DMS 273 (cell line): Measurements from ENCODE around the gene IBA57.

Source experiments
- DNase-seq: peaks from one replicate; lab custom pipeline; 2025; ENCODE audit not compliant: unreplicated experiment; lab: John Stamatoyannopoulos, UW

Gene IBA57

DNA sequence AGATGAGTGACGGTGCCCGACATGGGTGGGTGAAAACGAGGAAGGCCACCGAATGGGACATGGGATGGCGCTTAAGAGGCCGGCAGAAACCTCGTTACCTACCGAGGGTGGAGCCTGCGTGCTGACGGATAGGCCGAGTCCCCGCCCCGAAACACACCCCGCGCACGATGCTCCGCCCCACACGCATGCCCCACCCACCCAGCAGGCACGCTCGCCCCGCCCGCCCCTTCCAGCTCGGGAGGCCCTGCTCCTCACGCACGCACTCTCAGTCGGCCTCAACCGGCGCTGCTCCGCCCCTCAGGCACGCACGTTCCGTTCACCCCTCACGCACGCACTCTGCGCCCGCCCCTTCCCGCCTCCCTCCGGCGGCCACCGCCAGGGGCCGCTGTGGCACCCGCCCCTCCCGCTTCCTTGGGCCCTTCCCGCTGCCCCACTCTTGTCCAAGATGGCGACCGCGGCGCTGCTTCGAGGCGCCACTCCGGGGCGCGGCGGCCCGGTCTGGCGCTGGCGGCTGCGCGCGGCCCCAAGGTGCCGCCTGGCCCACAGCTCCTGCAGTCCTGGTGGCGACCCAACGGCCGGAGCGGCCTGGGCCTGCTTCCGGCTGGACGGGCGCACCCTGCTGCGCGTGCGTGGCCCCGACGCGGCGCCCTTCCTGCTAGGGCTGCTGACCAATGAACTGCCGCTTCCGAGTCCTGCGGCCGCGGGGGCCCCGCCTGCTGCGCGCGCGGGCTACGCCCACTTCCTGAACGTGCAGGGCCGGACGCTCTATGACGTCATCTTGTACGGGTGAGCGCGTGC is at the start of gene IBA57:
IBA57 (plus strand) TSS at position 433 of the 798 bp plus-strand sequence; CDS start at position 446, 13 bp downstream.
- DNase-seq: peak; percentile 99

DNA sequence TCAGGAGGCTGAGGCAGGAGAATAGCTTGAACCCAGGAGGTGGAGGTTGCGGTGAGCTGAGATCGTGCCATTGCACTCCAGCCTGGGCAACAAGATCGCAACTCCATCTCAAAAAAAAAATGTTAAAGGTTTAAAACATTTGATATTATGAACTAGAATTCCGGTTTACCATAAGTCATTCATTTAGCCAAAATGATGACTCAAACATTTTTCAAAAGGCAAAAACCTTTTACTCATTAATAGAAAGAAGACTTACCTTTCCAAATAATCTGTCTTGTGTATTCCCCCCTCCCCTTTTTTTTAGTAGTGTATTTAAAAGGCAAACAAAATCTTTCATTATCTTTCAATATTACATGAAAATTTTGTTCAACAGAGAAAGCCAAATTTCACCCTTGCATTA is 48.3 kb upstream of the IBA57 start:
- DNase-seq: no peak

DNA sequence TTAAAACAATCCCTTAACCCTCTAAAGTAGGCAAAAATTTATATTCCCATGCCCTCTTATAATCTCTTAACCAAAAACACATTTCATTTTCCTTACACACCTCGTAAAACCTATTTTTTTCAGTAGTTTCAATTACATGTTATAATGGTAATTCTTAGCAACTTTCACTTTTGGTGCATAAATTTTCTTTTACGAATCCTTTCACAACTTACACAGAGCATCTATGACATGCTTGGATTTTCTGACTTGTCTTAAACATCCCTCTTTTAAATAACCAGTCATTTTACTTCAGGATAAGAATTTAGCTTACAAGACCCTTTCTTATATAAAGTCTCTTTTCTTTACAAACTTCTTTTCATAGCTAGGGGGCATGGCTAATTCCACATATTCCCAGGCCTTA is 47.6 kb upstream of the IBA57 start:
- DNase-seq: peak; percentile 50

DNA sequence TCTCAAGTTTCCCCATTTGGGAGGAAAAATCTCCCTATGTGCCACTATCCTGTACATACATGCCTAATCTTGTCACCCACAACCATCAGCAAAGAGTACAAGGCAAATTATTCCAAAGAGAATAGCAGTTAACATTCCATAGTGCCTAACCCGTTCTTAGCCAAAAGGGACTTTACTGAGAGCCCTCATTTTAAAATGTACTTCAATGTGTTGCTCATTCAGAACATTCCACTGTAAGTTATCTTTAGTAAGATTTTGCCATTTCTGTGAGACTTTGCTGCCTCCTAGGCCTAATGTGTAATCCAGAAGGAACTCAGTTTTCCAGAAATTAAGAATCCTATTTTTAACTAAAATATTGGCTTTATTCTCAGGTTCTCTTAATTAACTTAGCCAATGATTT is 45.3 kb upstream of the IBA57 start:
- DNase-seq: no peak

DNA sequence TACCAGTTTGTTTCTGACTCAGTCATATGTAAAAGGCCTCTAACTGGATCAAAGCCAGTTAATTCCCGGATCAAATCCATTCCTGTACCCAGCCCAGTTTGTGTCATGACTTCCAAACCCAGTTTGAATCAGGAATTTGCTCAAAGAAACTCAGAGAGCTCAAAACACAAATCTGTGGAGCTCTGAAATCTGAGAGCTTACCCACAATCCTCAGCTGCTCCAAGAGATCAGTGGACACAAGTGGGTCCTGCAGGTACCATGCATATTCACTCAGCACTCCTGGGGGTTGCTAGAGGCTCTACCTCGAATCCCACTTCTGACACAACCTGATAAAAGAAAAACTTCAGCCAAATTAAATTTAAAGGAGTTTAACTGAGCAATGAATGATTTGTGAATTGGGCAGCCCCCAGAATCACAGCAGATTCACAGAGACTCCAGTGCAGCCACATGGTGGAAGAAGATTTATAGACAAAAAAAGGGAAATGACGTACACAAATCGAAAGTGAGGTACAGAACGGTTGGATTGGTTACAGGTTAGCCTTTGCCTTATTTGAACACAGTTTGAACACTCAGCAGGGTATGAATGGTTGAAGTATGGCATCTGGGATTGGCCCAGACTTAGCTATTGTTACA is 44.6 kb upstream of the IBA57 start:
- no peak for DNase-seq

DNA sequence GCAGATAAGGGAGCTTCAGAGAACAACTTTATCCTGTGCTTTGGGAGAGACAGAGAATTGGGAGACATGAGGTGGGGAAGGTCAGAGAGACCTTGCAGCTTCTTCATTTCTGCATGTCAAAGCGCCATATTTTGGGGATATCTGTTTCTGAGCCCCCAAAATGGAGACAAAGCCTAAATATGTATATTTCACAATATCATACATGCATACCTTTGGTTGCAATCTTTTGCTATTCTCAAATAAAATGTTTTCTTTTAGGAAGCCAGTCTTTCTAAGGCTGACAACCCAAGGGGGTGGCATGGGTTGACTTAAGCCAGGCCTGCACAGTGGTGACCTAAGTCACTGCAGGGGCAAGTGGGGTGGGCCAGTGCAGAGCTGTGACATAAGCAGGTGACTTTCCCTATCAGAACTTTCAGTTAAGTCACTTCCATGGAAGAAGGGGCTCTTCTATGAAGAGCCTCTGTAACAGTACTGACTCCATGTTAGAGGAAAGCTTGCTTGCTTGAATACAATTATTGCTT is 42.6 kb upstream of the IBA57 start:
- no peak for DNase-seq

DNA sequence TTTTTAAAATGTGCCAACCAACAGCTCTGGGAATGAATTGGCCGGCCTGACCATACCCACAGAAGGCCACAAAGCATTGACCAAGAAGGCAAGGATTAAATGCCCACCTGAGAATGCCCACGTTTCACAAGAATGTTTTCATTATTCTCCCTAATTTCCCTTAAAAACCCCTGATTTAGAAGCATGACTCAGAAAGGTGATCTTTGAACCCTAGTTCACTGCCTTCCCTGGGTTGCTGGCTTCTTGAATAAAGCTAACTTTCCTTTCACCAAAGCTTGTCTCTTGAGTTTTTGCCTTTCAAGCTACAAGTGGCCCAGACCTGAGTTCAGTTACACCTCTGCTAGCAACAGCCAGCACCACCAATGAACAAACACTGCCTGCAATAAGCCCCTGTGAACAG is 42.1 kb upstream of the IBA57 start:
- no peak for DNase-seq

DNA sequence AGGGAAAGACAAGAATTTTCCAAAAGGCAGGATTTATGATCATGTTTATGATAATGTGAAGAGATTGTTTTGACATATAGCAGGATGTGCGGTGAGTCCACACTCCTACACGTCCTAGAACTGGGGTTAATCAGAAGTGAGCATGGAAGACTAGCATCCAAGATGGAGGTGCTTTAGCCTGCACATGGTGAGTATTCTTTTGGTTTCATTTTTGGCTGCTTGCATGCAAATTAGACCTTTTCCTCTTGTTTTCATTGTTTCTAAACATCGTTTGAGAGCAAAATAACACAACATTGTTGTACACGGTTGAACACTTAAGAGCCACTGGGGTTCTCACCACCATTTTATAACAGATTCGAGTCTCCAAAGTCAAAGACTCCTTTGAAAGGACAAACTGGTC is 40.4 kb upstream of the IBA57 start:
- DNase-seq: no peak

DNA sequence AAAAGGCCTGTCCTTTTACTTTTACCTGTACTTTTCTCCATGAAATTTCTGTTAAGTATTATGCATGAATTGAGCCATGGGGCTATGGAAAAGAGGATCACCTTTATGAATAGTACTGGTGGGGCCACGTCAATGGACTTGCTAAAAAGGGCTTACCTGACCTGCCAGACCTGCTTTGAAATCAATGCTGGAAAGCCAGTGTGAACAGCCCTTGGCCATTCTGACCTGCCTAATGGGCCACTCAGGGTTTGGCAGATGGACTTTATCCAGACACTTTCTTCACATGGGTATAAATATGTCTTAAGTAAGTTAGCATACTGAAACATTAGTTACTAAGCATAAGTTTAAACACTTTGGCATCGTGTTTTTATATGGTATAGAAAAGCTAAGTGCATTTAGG is 33.8 kb upstream of the IBA57 start:
- no peak for DNase-seq

DNA sequence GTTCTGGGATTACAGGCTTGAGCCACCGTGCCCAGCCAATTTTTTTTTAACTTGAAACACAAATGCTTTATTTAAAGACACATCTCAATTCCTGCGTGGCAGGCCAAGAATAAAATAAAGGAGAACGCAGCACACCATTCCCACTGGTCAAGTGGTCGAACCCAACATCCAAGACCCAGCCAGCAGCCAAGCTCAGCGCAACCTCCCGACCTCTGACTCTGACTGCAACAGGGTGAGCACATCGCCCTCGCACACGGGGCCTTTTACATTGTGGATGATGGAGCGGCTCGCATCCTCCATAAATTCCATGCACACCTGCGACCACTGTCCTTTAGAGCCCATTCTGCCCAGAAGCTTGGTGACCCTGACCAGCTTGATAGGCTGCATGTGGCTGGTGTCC is 31.0 kb upstream of the IBA57 start:
- DNase-seq: no peak

DNA sequence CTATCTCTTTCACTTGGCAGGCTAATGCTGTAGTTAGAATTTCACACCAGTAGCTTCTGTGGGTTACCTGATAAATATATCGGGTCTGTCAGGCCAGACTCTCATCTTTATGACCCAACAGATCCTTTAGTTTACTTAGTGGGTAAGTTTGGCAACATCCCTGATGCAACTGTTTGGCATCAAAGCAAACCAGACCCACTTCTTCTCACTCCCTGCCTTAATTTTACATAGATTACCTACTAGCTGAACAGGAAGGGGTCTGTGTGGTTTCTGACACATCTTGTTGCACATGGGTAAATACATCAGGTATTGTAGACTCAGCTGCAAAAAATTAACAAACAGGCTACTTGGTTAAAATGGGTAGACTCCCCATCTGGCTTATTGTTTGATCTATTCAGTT is 28.7 kb upstream of the IBA57 start:
- no peak for DNase-seq

DNA sequence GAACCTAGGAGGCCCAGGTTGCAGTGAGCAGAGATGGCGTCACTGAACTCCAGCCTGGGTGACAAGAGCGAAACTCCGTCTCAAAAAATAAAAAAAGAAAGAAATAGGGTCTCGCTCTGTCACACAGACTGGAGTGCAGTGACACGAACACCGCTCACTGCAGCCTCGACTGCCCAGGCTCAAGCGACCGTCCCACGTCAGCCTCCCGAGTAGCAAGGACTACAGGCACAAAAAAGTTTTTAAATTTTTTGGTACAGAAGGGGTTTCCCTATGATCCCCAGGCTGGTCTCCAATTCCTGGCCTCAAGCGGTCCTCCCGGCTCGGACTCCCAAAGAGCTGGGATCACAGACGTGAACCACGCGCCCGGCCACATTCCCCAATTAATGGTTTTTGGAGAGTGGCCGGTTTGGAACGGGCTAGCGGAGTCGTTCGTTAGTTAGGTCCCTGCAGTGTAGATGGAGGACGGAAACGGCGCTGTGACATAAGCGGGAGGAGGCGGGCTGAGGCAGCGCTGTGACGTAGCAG is 26.1 kb upstream of the IBA57 start:
- DNase-seq: no peak

DNA sequence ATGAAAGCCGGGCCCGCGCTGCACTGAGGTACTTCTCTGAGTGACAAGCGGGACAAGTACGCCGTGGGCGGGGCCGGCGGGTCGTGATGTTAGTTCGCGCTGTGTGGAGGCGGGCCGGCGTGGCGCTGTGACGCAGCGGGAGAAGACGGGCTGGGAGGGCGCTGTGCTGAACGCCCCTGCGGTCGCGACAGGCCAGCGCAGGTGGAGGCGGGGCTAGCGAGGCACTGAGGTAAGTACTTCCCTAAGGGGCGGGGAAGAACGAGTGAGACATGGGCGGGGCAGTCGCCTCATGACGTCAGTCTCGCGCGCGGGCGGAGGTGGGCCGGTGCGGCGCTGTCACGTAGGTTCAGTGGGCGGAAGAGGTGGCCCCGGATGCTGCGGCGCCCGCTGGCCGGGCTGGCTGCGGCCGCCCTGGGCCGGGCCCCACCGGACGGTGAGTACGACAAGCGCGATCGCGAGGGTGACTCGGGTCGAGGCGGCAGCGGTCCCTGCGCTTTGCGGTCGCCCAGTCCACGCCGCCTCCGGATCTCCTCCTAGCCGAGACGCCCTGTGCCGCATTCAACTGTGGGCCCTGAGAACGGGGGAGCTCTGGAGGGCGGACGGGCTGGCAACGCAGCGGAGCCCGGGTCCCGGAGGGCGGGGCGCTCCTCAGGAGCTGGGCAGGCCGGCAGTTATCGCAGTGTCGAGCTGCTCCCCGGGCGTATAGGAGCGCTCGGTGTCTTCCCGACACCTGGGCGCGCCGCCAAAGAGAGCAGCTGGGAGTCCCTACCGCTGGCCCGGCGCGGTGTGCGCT is 25.5 kb upstream of the IBA57 start, which contains the start of gene GUK1:
GUK1 (plus strand) TSS at position 349 of the 793 bp plus-strand sequence; CDS start at position 373, 24 bp downstream.
- DNase-seq: peak; percentile 100

DNA sequence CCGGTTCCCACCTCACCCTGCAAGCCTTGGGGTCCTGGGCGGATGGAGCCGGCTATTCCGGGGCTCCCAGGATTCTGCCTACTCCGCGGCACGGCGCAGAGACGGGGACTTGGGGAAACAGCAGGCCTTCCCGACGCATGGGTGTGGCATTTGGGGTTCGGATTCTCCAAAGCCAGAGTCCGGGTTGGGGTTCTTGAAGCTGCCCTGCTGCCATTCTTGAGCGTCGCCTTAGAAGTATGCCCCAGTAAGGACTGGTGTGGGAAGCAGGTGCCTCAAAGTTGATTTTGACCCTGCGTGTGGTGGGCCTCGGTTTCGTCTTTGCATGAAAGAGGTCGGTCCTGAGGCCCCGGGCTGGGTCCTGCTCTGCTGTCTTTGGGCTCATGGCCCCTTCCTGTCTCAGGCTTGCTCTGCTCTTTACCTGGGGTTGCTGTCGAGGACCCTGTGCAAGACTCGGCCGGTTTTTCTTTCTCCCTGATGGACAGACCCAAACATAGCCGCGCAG is 24.8 kb upstream of the IBA57 start:
- no peak for DNase-seq

DNA sequence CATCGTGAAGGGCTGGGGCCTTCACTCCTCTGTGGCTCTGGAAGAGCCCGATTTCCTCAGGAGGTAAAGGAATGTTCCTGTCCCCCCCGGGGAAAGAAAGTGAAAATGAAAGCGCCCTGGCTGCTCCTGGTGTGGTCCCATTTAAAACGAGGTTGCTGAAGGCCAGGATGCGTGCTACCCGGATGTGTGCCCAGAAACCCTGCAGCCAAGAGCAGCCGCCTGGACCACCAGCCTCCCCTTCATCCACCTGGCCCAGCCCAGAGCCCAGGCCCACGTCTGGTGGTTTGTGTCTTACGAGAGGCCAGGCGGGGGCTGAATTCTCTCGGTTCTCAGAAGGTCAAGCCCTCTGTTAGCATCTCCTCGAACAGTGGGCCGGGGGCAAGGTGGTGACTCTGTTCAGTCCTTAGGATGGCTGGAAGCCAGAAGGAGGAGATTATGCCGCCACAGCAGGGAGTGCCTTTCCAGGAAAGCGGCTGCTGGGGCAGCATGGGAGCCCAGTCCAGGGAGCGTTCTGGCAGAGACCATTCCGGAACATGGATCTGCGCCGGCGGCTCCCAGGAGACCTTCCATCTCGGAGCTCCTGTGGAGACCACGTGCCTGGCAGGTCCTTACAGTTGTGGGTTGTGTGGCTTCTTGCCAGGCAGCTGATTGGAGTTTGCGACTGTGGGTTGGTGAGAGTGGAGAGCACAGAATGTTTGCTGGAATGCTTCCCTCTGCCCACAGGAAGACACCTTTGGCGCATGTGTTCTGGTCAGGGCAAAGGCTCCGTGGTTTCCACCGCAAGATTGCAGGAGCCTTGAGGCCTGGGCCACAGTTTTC is 24.2 kb upstream of the IBA57 start:
- peak; percentile 56 for DNase-seq

DNA sequence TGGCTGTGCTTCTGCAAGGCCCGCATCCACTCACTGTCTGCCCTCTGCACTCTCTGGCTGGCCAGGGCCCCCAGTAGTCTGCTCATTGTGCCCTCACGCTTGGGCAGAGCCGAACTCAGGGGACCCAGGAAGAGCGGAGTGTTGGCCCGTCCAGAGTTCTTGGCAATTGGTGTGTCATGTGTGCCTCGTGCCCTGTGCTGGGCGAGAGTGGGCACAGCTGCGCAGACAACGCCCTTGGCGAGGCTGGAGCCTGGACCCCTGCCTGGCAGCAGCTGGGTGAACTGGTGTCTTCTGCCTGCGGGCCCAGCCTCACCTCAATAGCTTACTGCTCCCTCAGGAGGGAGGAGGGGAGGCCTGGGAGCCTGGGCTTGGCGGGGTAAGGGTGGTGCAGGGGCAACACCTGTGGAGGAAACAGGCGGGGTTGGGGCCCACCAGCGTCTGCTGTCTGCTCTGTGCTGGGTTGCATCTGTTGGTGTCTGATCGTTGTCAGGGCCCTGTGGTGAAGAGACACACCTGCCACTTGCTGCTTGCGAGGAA is 23.4 kb upstream of the IBA57 start:
- no peak for DNase-seq

DNA sequence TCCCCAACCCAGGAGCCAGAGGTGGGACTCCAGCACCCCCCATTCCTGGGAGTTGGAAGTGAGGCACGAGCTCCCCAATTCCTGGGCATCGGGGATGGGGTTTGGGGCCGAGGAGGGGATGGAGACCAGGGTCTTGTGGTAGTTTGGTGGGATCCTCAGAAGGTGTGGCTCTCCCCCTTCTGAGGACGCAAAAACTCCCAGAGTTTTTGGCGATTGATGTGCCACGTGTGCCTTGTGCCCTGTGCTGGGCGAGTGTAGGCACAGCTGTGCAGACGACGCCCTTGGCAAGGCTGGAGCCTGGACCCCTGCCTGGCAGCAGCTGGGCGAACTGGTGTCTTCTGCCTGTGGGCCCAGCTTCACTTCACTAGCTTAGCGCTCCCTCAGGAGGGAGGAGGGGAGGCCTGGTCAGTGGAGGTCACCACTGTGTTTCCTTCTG is 22.9 kb upstream of the IBA57 start:
- peak; percentile 69 for DNase-seq

DNA sequence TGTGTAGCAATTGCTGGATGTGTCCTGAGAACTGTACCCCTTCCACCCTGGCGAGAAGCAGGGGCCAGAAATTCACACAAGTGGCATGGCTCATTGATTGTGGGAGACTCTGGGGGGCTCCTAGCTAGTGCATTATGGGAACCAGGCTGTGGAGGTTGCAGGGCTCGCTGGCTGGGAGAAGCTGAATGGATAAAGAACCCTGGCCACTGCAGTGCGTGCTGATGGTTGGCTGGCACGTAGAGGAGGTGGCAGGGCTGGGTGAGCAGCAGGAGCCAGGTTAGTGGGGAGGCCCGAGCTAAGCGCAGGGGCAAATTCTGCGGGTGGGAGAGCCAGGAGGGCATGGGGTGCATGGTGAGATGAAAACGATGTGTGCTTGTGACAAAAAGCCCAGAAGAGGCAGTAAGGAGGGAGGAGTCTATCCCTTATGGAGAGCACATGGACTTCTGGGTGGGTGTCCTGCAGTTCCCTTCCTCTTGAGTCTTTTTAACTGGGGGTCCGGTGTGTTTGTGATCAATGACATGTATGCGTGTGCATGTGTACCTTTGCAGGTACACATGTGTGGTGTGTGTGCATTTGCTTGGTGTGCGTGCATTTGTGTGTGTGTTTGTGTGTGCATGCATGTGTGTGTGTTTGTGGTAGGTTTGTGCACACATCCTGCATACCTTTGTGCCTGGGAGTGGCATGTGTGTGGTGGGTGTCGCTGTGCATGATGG is 22.0 kb upstream of the IBA57 start:
- DNase-seq: no peak
